Neural progenitor cell (in vitro differentiated cells): Measurements from ENCODE around the gene FAM111A. TPM values are rescaled to one million over a fixed set of nuclear protein-coding genes. Genes with fewer than 3 reads are reported as not detected.
"Not testable (repeated sequence)": the region's sequence is repeated elsewhere in the genome, so short reads cannot be mapped to it uniquely, and the experiment has no call there.

Source experiments
- DNase-seq: peaks from one replicate; pipeline ENCODE4 v3.0.0-alpha.2; 2016; ENCODE audit warnings: low spot score
- H2AFZ ChIP-seq: fragments of 200-600 bp; sonication (generic); replicated peaks from 2 replicates; pipeline ENCODE4 v1.6.1; 2016; ENCODE audit warnings: antibody characterized with exemption
- H3F3A ChIP-seq: fragments of 200-600 bp; sonication (generic); 2 replicates; pipeline ENCODE4 v1.6.1; 2016; ENCODE audit warnings: antibody characterized with exemption, low read depth
- H3K27ac ChIP-seq: fragments of 200-600 bp; sonication (generic); 2 replicates; pipeline ENCODE4 v1.5.1; 2016; ENCODE audit warnings: mild to moderate bottlenecking
- H3K27me3 ChIP-seq: fragments of 200-600 bp; sonication (generic); 2 replicates; pipeline ENCODE4 v1.6.1; 2016; ENCODE audit warnings: mild to moderate bottlenecking, moderate library complexity
- H3K36me3 ChIP-seq: fragments of 200-600 bp; sonication (generic); 2 replicates; pipeline ENCODE4 v1.5.1; 2016
- H3K4me1 ChIP-seq: fragments of 200-600 bp; sonication (generic); 2 replicates; pipeline ENCODE4 v1.6.1; 2016; ENCODE audit warnings: mixed run types
- H3K4me2 ChIP-seq: fragments of 200-600 bp; sonication (generic); 2 replicates; pipeline ENCODE4 v1.6.1; 2016
- H3K4me3 ChIP-seq: fragments of 200-600 bp; sonication (generic); 2 replicates; pipeline ENCODE4 v1.5.1; 2016
- H3K79me2 ChIP-seq: fragments of 200-600 bp; sonication (generic); 2 replicates; pipeline ENCODE4 v1.6.1; 2016; ENCODE audit warnings: low read depth
- H3K9ac ChIP-seq: fragments of 200-600 bp; sonication (generic); 2 replicates; pipeline ENCODE4 v1.6.1; 2016
- H3K9me3 ChIP-seq: fragments of 200-600 bp; sonication (generic); 2 replicates; pipeline ENCODE4 v1.5.1; 2016; ENCODE audit warnings: low read depth
- H4K20me1 ChIP-seq: fragments of 200-600 bp; sonication (generic); 2 replicates; pipeline ENCODE4 v1.6.1; 2016; ENCODE audit warnings: low read depth
- H3K27ac Mint-ChIP-seq: 3 replicates; pipeline ENCODE4 v1.8.0; 2021; ENCODE audit warnings: mixed read lengths
- H3K27me3 Mint-ChIP-seq: 2 replicates; pipeline ENCODE4 v1.8.0; 2022; ENCODE audit warnings: low read depth, mild to moderate bottlenecking, inconsistent platforms, moderate library complexity, mixed read lengths; ENCODE audit not compliant: insufficient read depth
- H3K36me3 Mint-ChIP-seq: 3 replicates; pipeline ENCODE4 v1.8.0; 2021; ENCODE audit warnings: mixed read lengths
- H3K4me1 Mint-ChIP-seq: 3 replicates; pipeline ENCODE4 v1.8.0; 2021; ENCODE audit warnings: mixed read lengths
- H3K4me3 Mint-ChIP-seq: 3 replicates; pipeline ENCODE4 v1.8.0; 2021; ENCODE audit warnings: mild to moderate bottlenecking, moderate library complexity, mixed read lengths
- H3K9me3 Mint-ChIP-seq: 3 replicates; pipeline ENCODE4 v1.8.0; 2020; ENCODE audit warnings: mixed read lengths
- CTCF ChIP-seq: fragments of 200-600 bp; sonication (generic); IDR thresholded peaks from 2 replicates; pipeline ENCODE4 v1.5.1; 2017; ENCODE audit warnings: antibody characterized with exemption, mild to moderate bottlenecking
- EZH2 ChIP-seq: fragments of 200-600 bp; sonication (generic); IDR thresholded peaks from 2 replicates; pipeline ENCODE4 v1.6.1; 2017; ENCODE audit warnings: antibody characterized with exemption, mild to moderate bottlenecking, moderate library complexity
- EZH2phosphoT487 ChIP-seq: fragments of 200-600 bp; sonication (generic); IDR thresholded peaks from 2 replicates; pipeline ENCODE4 v1.6.1; 2017; ENCODE audit warnings: antibody characterized with exemption
- total RNA-seq: library from RNA; depleted of rRNA; stranded (reverse); fragments of >200 nt; gene quantifications from 2 replicates; pipeline ENCODE4 v1.2.3, GENCODE V29; 2015; ENCODE audit warnings: low replicate concordance

FAM111A gene
- total RNA-seq, 1 donor from 2014 or later, result 32.7 TPM

- TF ChIP-seq EZH2 (no peak), CTCF (peak; percentile 71), EZH2phosphoT487 (no peak)
- no peak overlapping the region for H3K4me2 ChIP-seq
- no peaks in the 10 kb centered on the region for H3K36me3 ChIP-seq
- peaks cover 20% of the 10 kb centered on the region for H3K27me3 ChIP-seq
- H4K20me1 ChIP-seq, result no peaks in the 10 kb centered on the region
- H3K4me3 ChIP-seq, result no peak overlapping the region
- Mint-ChIP-seq H3K27ac (no peak overlapping the region), H3K27me3 (peaks cover 4% of the 10 kb centered on the region), H3K9me3 (peaks cover 4% of the 10 kb centered on the region), H3K36me3 (no peaks in the 10 kb centered on the region), H3K4me3 (no peak overlapping the region), H3K4me1 (no peaks in the 10 kb centered on the region)
- no peak overlapping the region for H3K9ac ChIP-seq
- H3F3A ChIP-seq, result no peaks in the 10 kb centered on the region
- no peaks in the 10 kb centered on the region for H3K4me1 ChIP-seq
- no peaks in the 10 kb centered on the region for H3K79me2 ChIP-seq
- no peak overlapping the region for H2AFZ ChIP-seq
- no peak overlapping the region for H3K27ac ChIP-seq
- H3K9me3 ChIP-seq, result no peaks in the 10 kb centered on the region
- DNase-seq, result peak; percentile 56
Observed at GRCh38 chr11:59097113-59097708, 45.4 kb upstream of the FAM111A start.

GRCh38 chr11:59097938-59098337, 44.7 kb upstream of the FAM111A start:
- H3K9me3 Mint-ChIP-seq, H2AFZ ChIP-seq, H3K36me3 ChIP-seq, H4K20me1 ChIP-seq, H3F3A ChIP-seq, H3K4me3 Mint-ChIP-seq, H3K27ac ChIP-seq, H3K27ac Mint-ChIP-seq, H3K4me2 ChIP-seq, DNase-seq, H3K9me3 ChIP-seq, H3K9ac ChIP-seq, H3K36me3 Mint-ChIP-seq, H3K27me3 Mint-ChIP-seq, H3K4me1 Mint-ChIP-seq, H3K4me3 ChIP-seq, H3K4me1 ChIP-seq, H3K79me2 ChIP-seq: not testable (repeated sequence)
- H3K27me3 ChIP-seq, result peaks cover 27% of the 10 kb centered on the region

GRCh38 chr11:59102259-59102765, 40.3 kb upstream of the FAM111A start:
- peaks cover 15% of the 10 kb centered on the region for H3K27me3 Mint-ChIP-seq
- Histone ChIP-seq H3K9ac (no peak overlapping the region), H3K36me3 (no peaks in the 10 kb centered on the region), H3F3A (peaks cover 18% of the 10 kb centered on the region), H3K9me3 (no peaks in the 10 kb centered on the region), H3K27ac (no peak overlapping the region), H3K27me3 (peaks cover 60% of the 10 kb centered on the region), H3K4me3 (peak overlapping the region; percentile 42), H3K4me1 (peaks cover 8% of the 10 kb centered on the region), H2AFZ (peak overlapping the region; percentile 83), H4K20me1 (no peaks in the 10 kb centered on the region), H3K4me2 (peak overlapping the region; percentile 80), H3K79me2 (no peaks in the 10 kb centered on the region)
- peak; percentile 53 for TF ChIP-seq CTCF
- TF ChIP-seq EZH2phosphoT487, result no peak
- no peak for TF ChIP-seq EZH2
- DNase-seq, result peak; percentile 87
- peaks cover 12% of the 10 kb centered on the region for H3K4me1 Mint-ChIP-seq
- peaks cover 5% of the 10 kb centered on the region for H3K36me3 Mint-ChIP-seq
- peaks cover 24% of the 10 kb centered on the region for H3K9me3 Mint-ChIP-seq
- no peak overlapping the region for H3K4me3 Mint-ChIP-seq
- no peak overlapping the region for H3K27ac Mint-ChIP-seq
